Activated CD8-positive, alpha-beta memory T cell treated with anti-CD3 and anti-CD28 coated beads for 36 hours (primary cell): ENCODE results near the gene FDXR. TPM values are rescaled to one million over a fixed set of nuclear protein-coding genes. Genes with fewer than 3 reads are reported as not detected.

Experiments used
- CTCF ChIA-PET: fragments of 350-600 bp; sonication (Branson Sonifier 250); formaldehyde crosslinking; loops from one replicate; lab custom pipeline; 2021; ENCODE audit warnings: antibody characterized with exemption; lab: Charles Lee
- POLR2A ChIA-PET: fragments of 350-600 bp; sonication (Branson Sonifier 250); formaldehyde crosslinking; loops from one replicate; lab custom pipeline; 2021; ENCODE audit warnings: antibody characterized with exemption; lab: Charles Lee
- total RNA-seq, 2 experiments: library from RNA; stranded (reverse); gene quantifications; one replicate each; pipeline ENCODE4 v1.2.3, GENCODE V29; 2021

FDXR gene
- total RNA-seq, 2 experiments from 2014 or later: 21.0 to 22.5 TPM

GRCh38 chr17:74863420-74864296, 9.1 kb downstream of the FDXR start:
- CTCF ChIA-PET: interaction anchor here (0.9 to 9.1 kb wide), 12 partner anchors 8 to 206 kb away, joined by 3 to 112 read pairs (median 8); partner anchors contain the start of genes FDXR and RAB37
- POLR2A ChIA-PET: no interaction called here

- CTCF ChIA-PET: interaction anchor here (0.6 to 9.1 kb wide), 22 partner anchors 9 to 296 kb away, joined by 3 to 112 read pairs (median 5); partner anchors contain the start of genes FDXR, NAT9 and RAB37
- POLR2A ChIA-PET: interaction anchor here (1.3 kb wide), 1 partner anchor 10 kb away, joined by 7 read pairs; the partner anchor contains the start of gene FDXR
These were observed 9.9 kb downstream of the FDXR start for GRCh38 chr17:74862919-74863318.

- POLR2A ChIA-PET: interaction anchor here (1.3 kb wide), 1 partner anchor 11 kb away, joined by 7 read pairs; the partner anchor contains the start of gene FDXR
- CTCF ChIA-PET: interaction anchor here (0.6 to 9.1 kb wide), 22 partner anchors 9 to 296 kb away, joined by 3 to 112 read pairs (median 5); partner anchors contain the start of genes FDXR, NAT9 and RAB37
These were observed 10.5 kb downstream of the FDXR start for GRCh38 chr17:74862108-74862901.

GRCh38 chr17:74861662-74862107, 11.1 kb downstream of the FDXR start:
- CTCF ChIA-PET: interaction anchor here (0.6 to 9.1 kb wide), 17 partner anchors 10 to 295 kb away, joined by 3 to 112 read pairs (median 5); partner anchors contain the start of genes FDXR, NAT9 and RAB37
- POLR2A ChIA-PET: interaction anchor here (1.3 kb wide), 1 partner anchor 11 kb away, joined by 7 read pairs; the partner anchor contains the start of gene FDXR

GRCh38 chr17:74860872-74861661, 11.7 kb downstream of the FDXR start:
- ChIA-PET CTCF (interaction anchor here (0.6 to 9.1 kb wide), 17 partner anchors 9 to 204 kb away, joined by 3 to 112 read pairs (median 5); partner anchors contain the start of genes FDXR and NAT9), POLR2A (interaction anchor here (0.9 kb wide), 1 partner anchor 12 kb away, joined by 3 read pairs; no protein-coding TSS in a partner anchor)

- ChIA-PET CTCF (interaction anchor here (0.6 to 9.1 kb wide), 8 partner anchors 8 to 203 kb away, joined by 3 to 112 read pairs (median 4); partner anchors contain the start of gene FDXR), POLR2A (interaction anchor here (0.9 kb wide), 1 partner anchor 13 kb away, joined by 3 read pairs; no protein-coding TSS in a partner anchor)
These were observed 12.4 kb downstream of the FDXR start for GRCh38 chr17:74860229-74860871.

- ChIA-PET CTCF (interaction anchor here (0.7 to 9.1 kb wide), 8 partner anchors 9 to 202 kb away, joined by 3 to 112 read pairs (median 5); partner anchors contain the start of gene FDXR), POLR2A (no interaction called here)
These were observed 13.2 kb downstream of the FDXR start, which contains the start of gene GRIN2C for GRCh38 chr17:74859459-74860228. Gene GRIN2C, minus strand, starts transcription at chr17:74859885. Its CDS starts 4,793 bp downstream, at chr17:74855092.

GRCh38 chr17:74858672-74859458, 13.9 kb downstream of the FDXR start:
- ChIA-PET POLR2A (no interaction called here), CTCF (interaction anchor here (1.4 to 9.1 kb wide), 5 partner anchors 13 to 117 kb away, joined by 4 to 112 read pairs (median 12); partner anchors contain the start of gene FDXR)

- ChIA-PET CTCF (interaction anchor here (1.4 to 1.7 kb wide), 2 partner anchors 66 to 200 kb away, joined by 4 to 8 read pairs; no protein-coding TSS in a partner anchor), POLR2A (no interaction called here)
These were observed 15.6 kb downstream of the FDXR start for GRCh38 chr17:74857191-74857590.

- POLR2A ChIA-PET: no interaction called here
- CTCF ChIA-PET: interaction anchor here (0.7 to 1.7 kb wide), 3 partner anchors 10 to 70 kb away, joined by 3 to 8 read pairs (median 5); no protein-coding TSS in a partner anchor
These were observed 16.7 kb downstream of the FDXR start for GRCh38 chr17:74856112-74856511.

- CTCF ChIA-PET: no interaction called here
These were observed 17.5 kb downstream of the FDXR start for GRCh38 chr17:74855323-74855722.

GRCh38 chr17:74854792-74855191, 18.0 kb downstream of the FDXR start:
- POLR2A ChIA-PET: no interaction called here

More at GRCh38 chr17:74855323-74855722, 17.5 kb downstream of the FDXR start:
- POLR2A ChIA-PET: no interaction called here

GRCh38 chr17:74853669-74854068, 19.1 kb downstream of the FDXR start:
- POLR2A ChIA-PET: no interaction called here
- CTCF ChIA-PET: interaction anchor here (1.3 to 2.1 kb wide), 4 partner anchors 10 to 62 kb away, joined by 4 to 9 read pairs (median 7); no protein-coding TSS in a partner anchor

More at GRCh38 chr17:74854792-74855191, 18.0 kb downstream of the FDXR start:
- CTCF ChIA-PET: interaction anchor here (1.3 to 1.5 kb wide), 2 partner anchors 9 to 64 kb away, joined by 8 to 9 read pairs; no protein-coding TSS in a partner anchor

GRCh38 chr17:74853048-74853397, 19.8 kb downstream of the FDXR start:
- ChIA-PET POLR2A (no interaction called here), CTCF (interaction anchor here (1.0 to 2.8 kb wide), 5 partner anchors 9 to 13 kb away, joined by 4 to 13 read pairs (median 8); no protein-coding TSS in a partner anchor)
